GM12891 (cell line): ENCODE results near the gene KRTAP6-3.

ENCODE experiments used
- POLR2A ChIP-seq: IDR thresholded peaks from 2 replicates; pipeline ENCODE4 v1.6.1; 2011; ENCODE audit warnings: low read depth, low read length, control low read depth
- POLR2AphosphoS5 ChIP-seq: IDR thresholded peaks from 2 replicates; pipeline ENCODE4 v1.6.1; 2011; ENCODE audit warnings: low read depth, low read length, control low read depth
- TAF1 ChIP-seq: IDR thresholded peaks from 2 replicates; pipeline ENCODE4 v1.6.1; 2011; ENCODE audit warnings: low read depth, low read length, control low read depth

DNA sequence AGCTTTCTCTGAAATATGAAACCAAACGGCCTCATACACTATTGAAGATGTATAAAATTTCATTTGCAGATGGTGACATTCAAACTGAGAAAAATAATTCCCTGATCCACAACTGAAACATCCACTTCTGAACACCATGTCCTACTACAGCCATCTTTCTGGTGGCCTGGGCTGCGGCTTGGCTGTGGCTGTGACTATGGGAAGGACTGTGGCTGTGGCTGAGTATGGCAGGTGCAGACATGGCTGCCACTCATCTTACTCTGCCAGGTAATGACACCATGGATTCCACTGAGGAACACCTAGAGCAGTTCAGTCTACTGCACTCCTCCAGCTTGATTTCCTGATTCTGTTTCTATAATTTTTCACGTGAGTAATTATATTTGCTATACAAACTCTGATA, 28.3 kb downstream of the KRTAP6-3 start, which contains the start of gene KRTAP20-4:
- TF ChIP-seq POLR2AphosphoS5 (no peak), POLR2A (no peak), TAF1 (no peak)
